DMS79 (cell line): ENCODE results near the gene RASSF1.

ENCODE experiments used
- DNase-seq: peaks from one replicate; lab custom pipeline; 2025; lab: John Stamatoyannopoulos, UW

Gene RASSF1

DNA sequence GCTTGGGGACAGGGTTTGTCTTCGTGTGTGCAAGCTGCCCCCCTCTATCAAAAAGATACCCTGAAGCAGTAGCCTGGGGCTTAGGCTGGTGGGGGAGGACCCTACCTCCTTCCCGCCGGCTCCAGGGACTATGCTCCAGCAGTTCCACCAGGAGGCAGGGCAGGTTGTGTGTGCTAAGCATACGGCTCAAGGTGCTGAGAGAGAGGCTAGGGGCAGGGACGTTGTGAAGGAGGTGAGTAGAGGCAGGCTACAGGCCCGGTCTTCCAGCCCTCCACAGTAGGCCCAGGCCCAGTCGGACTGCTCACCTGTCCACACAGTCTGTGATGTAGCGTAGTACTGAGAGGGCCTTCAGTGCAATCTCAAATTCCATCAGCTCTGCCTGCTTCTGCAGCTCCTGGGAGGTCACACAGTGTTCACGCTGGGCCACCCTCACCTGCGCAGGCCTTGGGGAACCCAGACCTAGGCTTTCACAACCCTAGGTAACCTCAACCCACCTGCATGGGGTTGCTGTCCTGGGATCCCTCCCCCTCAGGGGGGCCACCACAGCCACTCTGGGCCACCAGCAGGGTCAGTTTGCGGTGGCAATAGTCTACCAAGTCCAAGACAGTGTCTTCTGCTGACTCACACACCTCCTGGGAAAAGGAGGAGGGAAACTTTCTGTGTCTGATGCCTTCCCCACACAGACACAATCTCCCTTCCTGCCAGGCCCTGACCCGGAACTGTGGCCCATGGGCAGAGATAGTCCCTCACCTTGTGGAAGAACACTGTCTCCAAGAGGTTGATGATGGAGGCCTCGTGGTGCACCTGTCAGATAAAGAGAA, 2.4 kb upstream of the RASSF1 start:
- no peak for DNase-seq

- no peak for DNase-seq
These were observed 1.5 kb upstream of the RASSF1 start for GRCh38 chr3:50341996-50342650.

DNA sequence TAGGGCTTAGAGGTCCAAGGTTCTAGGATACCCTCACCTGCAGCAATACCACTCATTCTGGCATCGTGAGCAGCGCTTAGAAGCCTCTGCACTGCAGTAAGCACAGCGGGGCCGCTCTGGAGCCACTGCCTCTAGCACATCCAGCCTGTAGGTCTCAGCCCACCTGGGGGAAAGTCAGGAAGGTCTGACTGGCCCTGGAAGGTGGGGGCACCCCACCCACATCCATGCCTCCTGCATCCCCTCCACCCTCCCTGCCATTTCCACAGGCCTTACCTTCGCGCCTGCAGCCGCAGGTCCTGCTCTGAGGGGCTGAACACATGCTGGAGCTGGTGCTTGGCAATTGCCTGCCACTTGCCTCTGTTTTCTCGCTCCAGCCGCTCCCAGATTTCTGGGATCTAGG, 901 bp upstream of the RASSF1 start:
- no peak for DNase-seq

DNA sequence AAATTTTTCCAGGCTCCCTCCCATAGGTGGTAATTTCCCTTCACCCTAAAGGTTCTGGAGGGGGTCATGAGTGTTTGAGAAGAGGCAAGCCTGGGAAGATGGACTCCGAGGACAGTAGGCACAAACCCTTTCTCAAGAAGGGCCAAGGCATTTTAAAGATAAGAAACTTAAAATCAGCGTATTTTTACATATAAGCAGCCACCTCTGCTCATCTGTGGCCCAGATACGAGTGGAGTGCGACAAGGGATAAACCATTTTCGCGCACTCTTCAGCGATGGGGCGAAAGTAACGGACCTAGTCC, 539 bp downstream of the RASSF1 start:
- DNase-seq, result no peak

- no peak for DNase-seq
These were observed 1.0 kb downstream of the RASSF1 start for GRCh38 chr3:50339485-50340146.

DNA sequence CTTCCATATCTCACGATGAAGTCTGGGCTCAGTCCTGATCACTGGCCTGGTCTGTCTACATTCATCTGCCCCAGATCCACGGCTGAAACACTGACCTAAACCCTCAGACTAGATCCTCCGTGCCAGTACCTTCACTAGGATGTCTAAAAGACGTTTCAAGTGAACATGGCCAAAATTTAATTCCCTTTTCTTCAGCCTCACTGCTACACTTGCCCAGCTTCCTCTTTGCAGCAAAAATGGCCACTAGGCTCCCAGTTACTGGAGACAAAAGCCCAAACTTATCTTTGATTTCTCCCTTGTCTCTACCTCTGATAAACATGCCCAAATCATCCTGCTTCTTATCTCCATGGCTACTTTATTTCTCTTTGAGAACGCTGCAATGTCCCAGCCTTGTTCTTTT, 1.7 kb downstream of the RASSF1 start:
- DNase-seq, result no peak

DNA sequence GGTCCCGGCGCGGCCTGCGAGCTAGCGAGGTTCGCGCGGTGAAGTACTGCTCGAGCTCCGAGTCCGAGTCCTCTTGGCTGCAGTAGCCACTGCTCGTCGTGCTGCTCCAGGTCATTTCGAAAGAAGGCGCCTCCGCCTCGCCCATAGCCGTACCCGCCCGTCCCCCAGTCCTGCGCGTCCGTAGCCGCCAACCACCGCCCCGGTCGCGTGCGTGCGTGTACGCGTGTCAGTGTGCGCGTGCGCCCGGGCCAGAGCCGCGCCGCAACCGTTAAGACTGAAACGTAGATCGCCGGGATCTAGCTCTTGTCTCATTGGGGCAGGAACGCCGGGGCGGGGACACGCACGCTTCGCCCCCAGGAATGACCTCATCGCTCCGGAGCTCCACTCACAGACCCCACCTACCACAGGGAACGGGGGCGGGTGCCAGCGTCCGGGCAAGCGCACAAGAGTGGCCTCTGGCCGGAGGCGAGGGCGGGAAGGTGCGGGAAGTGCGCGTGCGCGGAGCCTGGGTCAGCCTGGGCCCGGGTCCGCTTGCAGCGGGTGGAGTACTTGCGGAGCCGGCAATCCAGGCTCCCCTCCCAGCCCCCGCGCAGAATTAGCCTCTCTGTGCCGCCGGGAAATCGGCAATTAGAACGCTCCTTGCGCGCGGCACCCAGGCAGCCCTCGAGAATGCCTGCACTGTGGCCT, 3.3 kb downstream of the RASSF1 start:
- peak; percentile 90 for DNase-seq

DNA sequence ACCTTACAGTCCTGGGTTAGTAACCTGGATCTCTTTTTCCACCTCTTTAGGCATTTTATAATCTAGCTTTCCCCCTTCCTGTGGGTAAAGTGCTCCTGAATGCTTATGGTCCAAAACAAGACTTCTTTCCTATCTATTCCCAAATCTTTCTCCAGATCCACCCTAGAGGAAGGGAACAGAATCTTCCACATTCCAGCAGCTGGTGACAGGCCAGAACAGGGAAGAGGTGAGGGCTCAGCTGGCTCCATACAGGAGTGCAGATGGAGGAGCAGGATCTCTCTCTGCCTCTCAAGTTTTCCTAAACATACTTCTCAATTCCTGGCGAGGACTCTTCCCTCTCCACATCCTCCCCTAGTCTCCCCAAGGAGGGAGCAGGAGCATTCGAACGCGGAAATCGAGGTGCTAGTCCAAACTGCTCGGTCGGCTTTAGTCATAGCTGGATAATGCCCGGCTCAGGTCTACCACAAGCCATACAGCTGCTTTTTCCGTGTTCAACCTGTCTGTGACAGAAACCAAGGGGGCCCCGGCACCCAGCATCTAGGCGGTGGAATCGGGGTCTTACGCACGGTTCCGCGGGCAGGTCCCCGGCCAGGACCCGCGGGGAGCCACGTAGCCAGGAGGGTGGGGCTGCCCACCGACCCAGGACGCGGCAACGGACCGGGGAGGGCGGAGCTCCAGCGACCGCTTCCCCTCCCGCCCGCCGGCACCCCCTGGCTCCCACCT, 4.0 kb downstream of the RASSF1 start:
- DNase-seq, result no peak

GRCh38 chr3:50334339-50335075, 6.1 kb downstream of the RASSF1 start:
- no peak for DNase-seq

GRCh38 chr3:50333744-50334328, 6.8 kb downstream of the RASSF1 start:
- DNase-seq, result no peak

DNA sequence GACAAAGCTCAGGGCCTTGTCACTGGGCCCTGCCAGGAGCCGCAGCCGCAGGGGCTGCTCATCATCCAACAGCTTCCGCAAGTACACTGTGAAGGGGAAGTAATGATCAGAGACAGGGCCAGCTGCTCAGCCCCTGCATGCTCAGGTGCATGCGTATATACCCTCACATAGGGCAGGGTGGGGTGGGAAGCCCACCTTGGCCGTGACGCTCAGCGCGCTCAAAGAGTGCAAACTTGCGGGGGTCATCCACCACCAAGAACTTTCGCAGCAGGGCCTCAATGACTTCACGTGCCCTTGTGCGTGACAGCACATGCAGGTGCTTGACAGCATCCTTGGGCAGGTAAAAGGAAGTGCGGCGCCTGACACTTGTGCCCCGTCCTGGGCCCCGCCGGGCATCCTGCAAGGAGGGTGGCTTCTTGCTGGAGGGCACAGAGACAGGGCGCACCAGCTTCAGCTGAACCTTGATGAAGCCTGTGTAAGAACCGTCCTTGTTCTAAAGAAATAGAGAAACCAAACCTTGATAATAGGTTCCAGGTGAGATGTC, 9.2 kb downstream of the RASSF1 start:
- no peak for DNase-seq

DNA sequence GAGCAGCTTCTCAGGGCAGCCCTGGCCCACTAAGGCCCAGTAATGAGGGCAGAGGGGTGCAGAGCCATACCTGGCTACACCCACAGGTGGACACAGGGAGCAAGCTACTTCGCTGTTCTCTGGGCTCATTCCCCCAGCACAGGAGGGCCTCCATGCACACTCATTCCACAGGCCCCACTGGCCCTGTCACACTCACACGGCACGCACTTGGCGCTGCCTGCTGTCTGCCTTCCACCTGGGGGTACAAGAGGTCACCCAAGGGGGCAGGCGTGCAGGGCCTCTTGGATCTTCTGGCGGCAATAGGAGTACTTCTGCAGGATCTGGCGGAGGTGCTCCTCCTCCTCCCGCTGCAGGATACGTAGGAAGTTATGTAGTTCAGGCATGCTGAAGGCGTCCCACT, 10.3 kb downstream of the RASSF1 start:
- no peak for DNase-seq

DNA sequence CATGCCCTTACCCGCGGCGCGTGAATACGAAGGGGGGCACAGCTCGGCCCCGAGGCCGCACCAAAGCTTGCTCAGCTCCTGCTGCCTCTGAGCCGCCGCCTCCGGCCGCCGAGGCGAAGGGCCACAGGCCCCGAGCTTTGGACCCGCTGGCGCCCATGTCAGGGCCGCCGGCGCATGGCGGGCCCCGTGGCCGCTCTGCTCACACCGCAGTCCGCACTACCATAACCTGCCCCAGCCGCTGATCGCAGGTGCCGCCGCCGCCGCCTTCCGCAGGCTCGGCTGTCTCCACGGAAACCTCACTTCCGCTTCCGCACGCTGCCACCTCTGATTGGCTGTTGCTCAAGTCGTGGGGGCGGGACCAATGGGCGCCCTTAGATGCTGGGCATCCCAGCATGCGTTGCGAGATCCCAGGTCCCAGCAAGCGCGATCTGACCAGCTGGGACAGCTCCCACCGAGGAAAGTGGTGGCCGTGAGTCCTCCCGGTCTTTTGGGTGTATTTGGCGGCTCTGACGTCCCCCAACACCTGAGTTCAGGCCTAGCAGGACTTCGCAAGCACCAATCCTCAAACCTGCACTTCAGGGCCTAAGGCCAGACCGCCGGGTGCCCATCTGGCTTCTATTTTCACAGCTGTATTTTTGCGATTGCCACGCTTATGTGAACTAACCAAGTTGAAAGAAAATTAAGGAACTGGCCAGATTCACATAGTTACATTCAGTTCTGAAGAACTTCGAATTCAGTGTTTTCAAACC, 12.5 kb downstream of the RASSF1 start, which contains the start of gene TUSC2:
TSS of gene TUSC2 (minus strand) at position 281 of the 749 bp plus-strand sequence. CDS start at position 157, 124 bp downstream.
- DNase-seq, result peak; percentile 73

GRCh38 chr3:50327129-50327528, 13.5 kb downstream of the RASSF1 start:
- no peak for DNase-seq

DNA sequence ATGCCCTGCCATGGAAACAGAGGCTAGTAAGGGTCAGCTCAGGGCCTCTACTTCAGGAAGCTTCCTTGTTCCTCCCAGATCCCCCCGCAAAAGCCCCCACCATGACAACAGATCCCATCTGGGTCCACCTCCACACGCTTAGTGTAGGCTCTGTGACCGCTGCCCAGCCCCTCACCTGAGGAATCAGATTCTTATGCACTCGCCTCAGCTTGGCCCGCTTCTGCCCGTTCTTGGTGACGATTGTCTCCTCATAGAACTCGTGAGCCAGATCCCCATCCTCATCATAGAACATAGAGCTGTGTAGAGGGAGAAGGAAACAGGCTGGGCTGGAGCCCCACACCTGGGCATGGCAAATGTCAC, 14.5 kb downstream of the RASSF1 start:
- DNase-seq, result no peak

DNA sequence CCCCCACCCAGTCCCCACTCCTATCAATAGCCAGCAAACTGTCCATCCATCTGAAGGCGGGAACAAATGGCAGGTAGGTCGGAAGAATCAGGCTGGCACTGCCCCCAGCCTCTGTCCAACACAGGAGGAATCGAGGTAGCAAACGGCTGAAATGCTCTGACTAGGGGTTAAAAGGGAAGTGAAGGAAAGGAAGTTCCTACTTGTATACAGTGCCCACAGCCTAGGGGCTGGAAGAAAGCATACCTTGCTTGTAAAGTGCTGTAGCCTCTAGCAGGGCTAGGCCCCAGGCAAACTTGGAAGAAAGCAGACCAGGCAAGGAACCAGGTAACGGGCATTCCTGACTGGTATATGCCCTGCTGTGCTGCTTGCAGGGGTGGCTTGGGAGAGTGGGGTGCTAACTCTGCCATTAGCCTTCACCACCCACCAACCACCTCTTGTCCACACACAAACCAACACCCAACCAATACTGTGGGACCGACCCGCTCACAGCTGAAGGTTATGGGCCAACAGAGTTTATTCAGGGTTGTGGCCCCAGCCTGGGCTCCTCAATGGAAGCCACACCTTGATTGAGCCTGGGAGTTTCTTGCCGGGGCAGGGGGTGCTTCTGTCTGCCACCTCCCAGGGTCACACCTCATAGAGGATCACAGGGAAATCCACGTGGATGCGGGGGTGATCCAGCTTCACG, 15.0 kb downstream of the RASSF1 start:
- DNase-seq, result no peak

- no peak for DNase-seq
These were observed 15.5 kb downstream of the RASSF1 start for GRCh38 chr3:50325113-50325480.

- DNase-seq, result no peak
These were observed 16.1 kb downstream of the RASSF1 start for GRCh38 chr3:50324351-50325112.
